Measurements from ENCODE around the gene PTPRD.

The PTPRD gene

GRCh38 chr9:9917400-9917799, 695.4 kb downstream of the PTPRD start:
- H2AFZ ChIP-seq (ENCODE audit: low read depth, low read length, severe bottlenecking), result no peak overlapping the region
- H3K79me2 ChIP-seq (ENCODE audit: insufficient read depth, low read length), result no peaks in the 10 kb centered on the region
- no peaks in the 10 kb centered on the region for H3K9me3 ChIP-seq (ENCODE audit: insufficient read depth, low read length)
- no peaks in the 10 kb centered on the region for H3K36me3 ChIP-seq (ENCODE audit: low read length)
- H3F3A ChIP-seq (ENCODE audit: insufficient read depth), result no peaks in the 10 kb centered on the region
- H3K27me3 ChIP-seq (ENCODE audit: low read length), result no peaks in the 10 kb centered on the region
- no peaks in the 10 kb centered on the region for H3K9me2 ChIP-seq (replicated peaks; ENCODE audit: insufficient read depth, low read length)
- H3K4me3 ChIP-seq (ENCODE audit: insufficient read depth, low read length, poor library complexity, severe bottlenecking), result no peak overlapping the region
- TF ChIP-seq, protein P1, sequence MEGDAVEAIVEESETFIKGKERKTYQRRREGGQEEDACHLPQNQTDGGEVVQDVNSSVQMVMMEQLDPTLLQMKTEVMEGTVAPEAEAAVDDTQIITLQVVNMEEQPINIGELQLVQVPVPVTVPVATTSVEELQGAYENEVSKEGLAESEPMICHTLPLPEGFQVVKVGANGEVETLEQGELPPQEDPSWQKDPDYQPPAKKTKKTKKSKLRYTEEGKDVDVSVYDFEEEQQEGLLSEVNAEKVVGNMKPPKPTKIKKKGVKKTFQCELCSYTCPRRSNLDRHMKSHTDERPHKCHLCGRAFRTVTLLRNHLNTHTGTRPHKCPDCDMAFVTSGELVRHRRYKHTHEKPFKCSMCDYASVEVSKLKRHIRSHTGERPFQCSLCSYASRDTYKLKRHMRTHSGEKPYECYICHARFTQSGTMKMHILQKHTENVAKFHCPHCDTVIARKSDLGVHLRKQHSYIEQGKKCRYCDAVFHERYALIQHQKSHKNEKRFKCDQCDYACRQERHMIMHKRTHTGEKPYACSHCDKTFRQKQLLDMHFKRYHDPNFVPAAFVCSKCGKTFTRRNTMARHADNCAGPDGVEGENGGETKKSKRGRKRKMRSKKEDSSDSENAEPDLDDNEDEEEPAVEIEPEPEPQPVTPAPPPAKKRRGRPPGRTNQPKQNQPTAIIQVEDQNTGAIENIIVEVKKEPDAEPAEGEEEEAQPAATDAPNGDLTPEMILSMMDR (IDR thresholded peaks at IDR 0.05; ENCODE audit: insufficient read depth, low read length, poor library complexity, severe bottlenecking), result no peak
- no peak for TF ChIP-seq EZH2phosphoT487 (conservative IDR thresholded peaks at IDR 0.05; ENCODE audit: low read length)
- no peak overlapping the region for H3K27ac ChIP-seq (ENCODE audit: low read depth, low read length)
- H3K4me2 ChIP-seq (ENCODE audit: low read depth, low read length, poor library complexity, severe bottlenecking), result no peak overlapping the region
- H3K9ac ChIP-seq (ENCODE audit: low read length), result no peak overlapping the region
- no peaks in the 10 kb centered on the region for H4K20me1 ChIP-seq (ENCODE audit: low read depth, low read length)

DNA sequence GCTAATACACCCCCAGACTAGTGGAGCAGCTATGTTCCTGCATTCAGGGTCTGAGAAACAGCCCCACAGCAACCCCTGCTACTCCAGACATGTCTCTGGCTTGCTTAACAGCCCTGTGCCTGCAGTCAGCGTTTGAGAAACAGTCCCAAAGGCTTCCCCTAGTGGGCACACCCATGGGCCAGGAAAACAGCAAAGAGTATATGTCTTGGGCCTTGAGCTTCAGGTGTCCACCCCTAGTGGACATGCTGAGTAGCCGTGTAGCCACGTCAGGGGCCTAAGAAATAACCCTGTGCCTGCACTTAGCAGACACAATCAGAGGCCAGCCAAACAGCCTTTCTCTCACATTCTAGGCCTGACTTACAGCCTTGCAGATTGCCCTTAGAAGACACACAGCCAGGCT, 698.6 kb downstream of the PTPRD start:
- Histone ChIP-seq H3K36me3 (ENCODE audit: low read length) (no peaks in the 10 kb centered on the region), H2AFZ (ENCODE audit: low read depth, low read length, severe bottlenecking) (no peak overlapping the region), H3K9ac (ENCODE audit: low read length) (no peak overlapping the region), H3K9me3 (ENCODE audit: insufficient read depth, low read length) (no peaks in the 10 kb centered on the region), H3F3A (ENCODE audit: insufficient read depth) (no peaks in the 10 kb centered on the region), H3K4me2 (ENCODE audit: low read depth, low read length, poor library complexity, severe bottlenecking) (no peak overlapping the region), H3K27ac (ENCODE audit: low read depth, low read length) (no peak overlapping the region), H3K79me2 (ENCODE audit: insufficient read depth, low read length) (no peaks in the 10 kb centered on the region), H3K9me2 (replicated peaks; ENCODE audit: insufficient read depth, low read length) (no peaks in the 10 kb centered on the region), H3K4me3 (ENCODE audit: insufficient read depth, low read length, poor library complexity, severe bottlenecking) (no peak overlapping the region), H4K20me1 (ENCODE audit: low read depth, low read length) (no peaks in the 10 kb centered on the region), H3K27me3 (ENCODE audit: low read length) (no peaks in the 10 kb centered on the region)
- TF ChIP-seq EZH2phosphoT487 (conservative IDR thresholded peaks at IDR 0.05; ENCODE audit: low read length), result no peak
- TF ChIP-seq, protein P1 (IDR thresholded peaks at IDR 0.05; ENCODE audit: insufficient read depth, low read length, poor library complexity, severe bottlenecking), result no peak

- no peak overlapping the region for H3K4me2 ChIP-seq (ENCODE audit: low read depth, low read length, poor library complexity, severe bottlenecking)
- no peaks in the 10 kb centered on the region for H3K36me3 ChIP-seq (ENCODE audit: low read length)
- no peaks in the 10 kb centered on the region for H3K9me3 ChIP-seq (ENCODE audit: insufficient read depth, low read length)
- H3F3A ChIP-seq (ENCODE audit: insufficient read depth), result no peaks in the 10 kb centered on the region
- no peaks in the 10 kb centered on the region for H3K27me3 ChIP-seq (ENCODE audit: low read length)
- no peak overlapping the region for H3K9ac ChIP-seq (ENCODE audit: low read length)
- H2AFZ ChIP-seq (ENCODE audit: low read depth, low read length, severe bottlenecking), result no peak overlapping the region
- no peaks in the 10 kb centered on the region for H4K20me1 ChIP-seq (ENCODE audit: low read depth, low read length)
- no peak overlapping the region for H3K4me3 ChIP-seq (ENCODE audit: insufficient read depth, low read length, poor library complexity, severe bottlenecking)
- no peak overlapping the region for H3K27ac ChIP-seq (ENCODE audit: low read depth, low read length)
- TF ChIP-seq, protein P1 (IDR thresholded peaks at IDR 0.05; ENCODE audit: insufficient read depth, low read length, poor library complexity, severe bottlenecking), result no peak
- no peak for TF ChIP-seq EZH2phosphoT487 (conservative IDR thresholded peaks at IDR 0.05; ENCODE audit: low read length)
- H3K9me2 ChIP-seq (replicated peaks; ENCODE audit: insufficient read depth, low read length), result no peaks in the 10 kb centered on the region
- no peaks in the 10 kb centered on the region for H3K79me2 ChIP-seq (ENCODE audit: insufficient read depth, low read length)
Measured at GRCh38 chr9:9913276-9913832, 699.4 kb downstream of the PTPRD start.
